Activated CD4-positive, alpha-beta T cell treated with anti-CD3 and anti-CD28 coated beads for 4 hours (primary cell): ENCODE data around the gene CCDC3.
"Not testable (repeated sequence)": the region's sequence is repeated elsewhere in the genome, so short reads cannot be mapped to it uniquely, and the experiment has no call there.

Source experiments
- DNase-seq, 2 donors: peaks; one replicate each; pipeline ENCODE4 v3.0.0-alpha.2; 2020

CCDC3 gene

GRCh38 chr10:13001041-13001886 is at the start of gene CCDC3:
Gene CCDC3, minus strand, starts transcription at chr10:13001713. Its CDS starts 143 bp downstream, at chr10:13001570.
- no peak for DNase-seq

GRCh38 chr10:13051126-13051694 is 49.7 kb upstream of the CCDC3 start:
- DNase-seq = no peak

GRCh38 chr10:13049774-13050420 is 48.4 kb upstream of the CCDC3 start:
- DNase-seq = no peak

GRCh38 chr10:13048762-13049161 is 47.2 kb upstream of the CCDC3 start:
- no peak for DNase-seq

GRCh38 chr10:13047529-13048206 is 46.2 kb upstream of the CCDC3 start:
- no peak for DNase-seq

GRCh38 chr10:13046851-13047528 is 45.5 kb upstream of the CCDC3 start:
- no peak for DNase-seq

GRCh38 chr10:13043520-13043919 is 42.0 kb upstream of the CCDC3 start:
- no peak for DNase-seq

- DNase-seq = no peak
These were observed 38.2 kb upstream of the CCDC3 start for GRCh38 chr10:13039761-13040160.

GRCh38 chr10:13038391-13038790 is 36.9 kb upstream of the CCDC3 start:
- DNase-seq = no peak

- no peak for DNase-seq
These were observed 36.3 kb upstream of the CCDC3 start for GRCh38 chr10:13037832-13038231.

GRCh38 chr10:13036841-13037240 is 35.3 kb upstream of the CCDC3 start:
- no peak for DNase-seq

GRCh38 chr10:13035731-13036130 is 34.2 kb upstream of the CCDC3 start:
- not testable (repeated sequence) for DNase-seq

GRCh38 chr10:13026873-13027272 is 25.4 kb upstream of the CCDC3 start:
- DNase-seq = no peak

- DNase-seq = no peak
These were observed 22.2 kb upstream of the CCDC3 start for GRCh38 chr10:13023754-13024153.

- no peak for DNase-seq
These were observed 17.8 kb upstream of the CCDC3 start for GRCh38 chr10:13019280-13019679.

GRCh38 chr10:13018171-13018570 is 16.7 kb upstream of the CCDC3 start:
- no peak for DNase-seq

- DNase-seq = no peak
These were observed 15.4 kb upstream of the CCDC3 start for GRCh38 chr10:13016886-13017285.

- DNase-seq = no peak
These were observed 14.9 kb upstream of the CCDC3 start for GRCh38 chr10:13016426-13016825.

GRCh38 chr10:13006037-13006436 is 4.5 kb upstream of the CCDC3 start:
- DNase-seq = no peak

- no peak for DNase-seq
These were observed 2.2 kb upstream of the CCDC3 start for GRCh38 chr10:13003759-13004158.

- no peak for DNase-seq
These were observed 1.5 kb upstream of the CCDC3 start for GRCh38 chr10:13003004-13003403.

GRCh38 chr10:13001887-13002212 is 337 bp upstream of the CCDC3 start:
- no peak for DNase-seq

- no peak for DNase-seq
These were observed 1.1 kb downstream of the CCDC3 start for GRCh38 chr10:13000431-13000830.
